Stimulated activated CD4-positive, alpha-beta T cell treated with anti-CD3 and anti-CD28 coated beads, Interleukin-12 subunit alpha, Interleukin-12 subunit beta, amount 100 ng/mL, for 48 hours (primary cell): ENCODE measurements around the gene CHURC1.

Experiments
- DNase-seq, 3 donors: peaks; one replicate each; pipeline ENCODE4 v3.0.0-alpha.2; 2020; ENCODE audit warnings: low read depth in 2 of 3, low spot score in 1 of 3

Gene CHURC1

GRCh38 chr14:64914237-64915028 lies at the start of gene CHURC1:
Gene CHURC1 (plus strand): TSS chr14:64914455. CDS start chr14:64914496, 41 bp downstream.
- peak; percentile 92 to 98 (median 96) for DNase-seq

- no peak for DNase-seq
Observed at GRCh38 chr14:64865109-64865508, 49.1 kb upstream of the CHURC1 start.

DNA sequence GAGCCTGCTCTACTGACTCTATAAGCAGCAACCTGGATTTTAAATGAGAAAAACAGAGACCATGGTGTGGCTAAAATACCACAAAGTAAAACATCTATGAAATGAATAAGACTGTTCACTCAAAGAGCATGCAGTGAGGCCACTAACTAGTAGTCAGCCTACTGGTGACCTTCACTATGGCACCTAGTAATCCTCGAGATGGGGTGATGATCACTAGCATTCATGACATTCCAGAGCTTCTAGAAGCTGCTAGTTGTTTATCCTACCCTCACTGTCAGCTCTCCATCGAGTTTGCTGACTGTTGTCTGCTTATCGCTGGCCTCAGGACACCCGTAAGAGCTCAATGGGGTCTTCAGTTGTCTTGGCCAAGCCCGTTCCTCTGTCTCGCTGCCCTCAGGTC lies 48.3 kb upstream of the CHURC1 start:
- DNase-seq, result no peak

- DNase-seq, result no peak
Observed at GRCh38 chr14:64867182-64867581, 47.1 kb upstream of the CHURC1 start.

DNA sequence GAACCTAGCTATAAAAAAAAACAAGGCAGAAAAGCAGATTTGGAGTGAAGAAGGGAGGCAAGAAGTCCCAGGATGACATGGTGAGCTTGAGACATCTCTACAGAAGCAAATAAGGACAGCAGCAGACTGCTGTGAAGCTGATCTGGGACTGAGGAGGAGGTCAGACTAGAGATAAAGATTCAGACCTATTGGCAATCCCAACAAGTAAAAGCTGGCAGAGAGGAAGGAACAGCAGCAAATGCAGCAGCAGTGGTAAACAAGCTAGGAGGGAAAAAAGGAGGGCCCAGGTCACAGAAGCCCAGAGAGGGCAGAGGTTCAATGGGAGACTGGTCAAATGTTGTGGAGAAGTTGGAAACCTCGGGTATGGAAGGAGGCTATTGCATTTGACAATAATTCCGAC lies 45.9 kb upstream of the CHURC1 start:
- DNase-seq, result no peak

- no peak for DNase-seq
Observed at GRCh38 chr14:64868841-64869240, 45.4 kb upstream of the CHURC1 start.

DNA sequence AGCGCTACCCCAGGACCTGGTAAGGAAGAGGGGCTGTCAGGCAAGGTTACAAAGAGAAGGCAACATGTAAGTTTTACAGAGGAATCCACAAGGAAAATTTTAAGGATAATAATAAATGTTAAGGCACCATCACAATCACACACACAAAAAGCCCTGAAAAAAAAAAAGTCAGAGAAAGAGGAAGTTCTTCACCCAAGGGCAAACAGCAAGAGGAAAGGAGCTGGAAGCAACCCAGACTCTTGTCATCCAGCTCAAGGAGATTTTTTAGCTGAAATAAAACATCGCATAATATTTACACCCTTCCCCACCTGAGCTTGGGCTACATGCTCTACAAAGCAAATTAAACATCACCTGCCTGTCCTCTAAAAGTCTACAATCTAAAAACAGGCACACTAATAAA lies 44.1 kb upstream of the CHURC1 start:
- no peak for DNase-seq

DNA sequence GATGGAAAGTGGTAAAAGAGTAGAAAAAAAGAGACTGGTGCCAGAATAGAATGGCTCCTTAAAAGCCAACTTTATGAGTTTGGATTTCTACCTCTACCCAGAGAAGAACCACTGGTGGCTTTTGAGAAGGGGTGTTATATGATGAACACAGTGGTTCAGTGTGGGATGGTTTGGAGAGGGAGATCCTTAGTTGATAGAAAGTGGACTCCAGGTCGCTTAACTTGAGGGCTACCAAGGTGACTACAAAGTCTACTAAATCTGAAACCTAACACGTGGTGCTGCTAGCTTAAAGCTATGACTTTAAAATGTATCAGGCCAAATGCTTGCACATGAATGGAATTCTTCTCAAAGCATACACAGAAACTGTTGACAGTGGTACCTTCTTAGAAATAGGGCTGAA lies 42.9 kb upstream of the CHURC1 start:
- DNase-seq, result no peak

- DNase-seq, result no peak
Observed at GRCh38 chr14:64873506-64874219, 40.6 kb upstream of the CHURC1 start.

DNA sequence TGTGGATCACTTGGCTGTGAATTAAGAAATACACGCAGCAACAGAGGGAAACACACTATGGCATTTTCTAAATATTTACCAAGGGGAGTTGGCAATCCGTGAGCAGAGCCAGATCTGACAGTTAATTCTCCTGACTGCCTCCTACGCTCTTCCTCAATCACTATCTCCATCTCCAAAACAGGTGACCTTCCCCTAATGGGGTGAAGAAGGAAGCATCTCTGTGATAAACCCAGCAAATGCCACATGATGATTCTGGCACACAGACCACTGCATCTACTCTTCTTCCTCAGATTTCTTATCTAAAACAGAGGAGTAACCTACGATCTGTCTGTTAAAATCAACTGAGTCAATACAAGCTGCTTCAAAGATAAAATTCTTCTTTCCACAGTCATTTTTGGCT lies 38.9 kb upstream of the CHURC1 start:
- DNase-seq, result no peak

DNA sequence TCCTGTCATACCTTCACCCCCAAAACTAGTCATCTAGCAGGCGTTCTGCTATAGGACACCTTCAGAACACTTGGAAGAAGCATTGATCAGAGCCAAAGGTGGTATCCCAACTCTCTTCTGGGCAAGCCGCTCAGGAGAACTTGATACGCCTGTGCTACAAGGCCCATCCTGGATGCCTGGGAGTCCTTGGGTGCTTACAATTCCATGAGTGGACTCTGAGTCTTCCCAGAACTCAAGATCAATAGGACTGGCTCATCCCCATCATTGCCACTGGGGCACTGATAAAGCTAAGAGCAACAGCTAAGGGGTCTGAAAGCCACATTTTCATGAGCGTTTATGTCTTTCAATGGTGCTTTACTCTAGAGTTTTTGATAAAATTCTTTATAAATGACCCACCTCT lies 36.4 kb upstream of the CHURC1 start:
- no peak for DNase-seq

- DNase-seq, result no peak
Observed at GRCh38 chr14:64878837-64879634, 35.2 kb upstream of the CHURC1 start.

GRCh38 chr14:64879635-64880220 lies 34.5 kb upstream of the CHURC1 start, which contains the start of gene SPTB:
Gene SPTB (minus strand): TSS chr14:64879907. CDS start chr14:64823094, 56,813 bp downstream.
- peak in 2 of 3 donors; percentile 25 to 44 for DNase-seq

- DNase-seq, result peak in 2 of 3 donors; percentile 43 to 57
Observed at GRCh38 chr14:64880221-64881121, 33.8 kb upstream of the CHURC1 start.

GRCh38 chr14:64885559-64885958 lies 28.7 kb upstream of the CHURC1 start:
- no peak for DNase-seq

GRCh38 chr14:64889352-64889751 lies 24.9 kb upstream of the CHURC1 start:
- DNase-seq, result no peak

DNA sequence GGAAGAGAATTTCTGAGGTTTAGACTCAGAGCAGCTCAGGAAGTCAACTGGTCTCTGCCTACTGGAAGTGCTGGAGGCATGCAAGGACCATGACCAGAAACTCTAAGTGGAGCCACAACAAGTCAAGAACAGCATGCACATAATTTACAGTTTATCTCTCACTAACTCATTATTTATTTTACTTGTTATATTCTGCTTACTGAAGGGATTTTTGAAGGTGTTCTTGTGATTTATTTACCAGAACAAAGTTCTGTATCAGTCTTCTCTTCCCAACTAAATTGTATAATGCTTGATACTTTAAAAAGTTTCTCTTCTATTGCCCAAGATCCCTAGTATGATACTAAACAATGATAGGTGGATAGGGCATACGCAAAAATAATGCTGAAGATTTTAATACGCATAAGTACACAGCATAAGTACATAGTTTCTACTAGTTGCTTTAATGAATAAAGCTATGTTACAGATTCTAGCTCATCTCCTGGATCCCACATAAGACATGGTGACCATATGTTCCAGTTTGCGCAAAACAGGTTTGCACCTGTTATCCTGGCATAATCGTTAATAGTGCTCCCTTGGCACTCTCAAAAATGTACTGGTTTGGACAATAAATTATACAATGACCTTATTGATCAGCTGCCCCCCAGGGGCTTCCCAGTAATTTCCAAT lies 22.9 kb upstream of the CHURC1 start:
- no peak for DNase-seq

DNA sequence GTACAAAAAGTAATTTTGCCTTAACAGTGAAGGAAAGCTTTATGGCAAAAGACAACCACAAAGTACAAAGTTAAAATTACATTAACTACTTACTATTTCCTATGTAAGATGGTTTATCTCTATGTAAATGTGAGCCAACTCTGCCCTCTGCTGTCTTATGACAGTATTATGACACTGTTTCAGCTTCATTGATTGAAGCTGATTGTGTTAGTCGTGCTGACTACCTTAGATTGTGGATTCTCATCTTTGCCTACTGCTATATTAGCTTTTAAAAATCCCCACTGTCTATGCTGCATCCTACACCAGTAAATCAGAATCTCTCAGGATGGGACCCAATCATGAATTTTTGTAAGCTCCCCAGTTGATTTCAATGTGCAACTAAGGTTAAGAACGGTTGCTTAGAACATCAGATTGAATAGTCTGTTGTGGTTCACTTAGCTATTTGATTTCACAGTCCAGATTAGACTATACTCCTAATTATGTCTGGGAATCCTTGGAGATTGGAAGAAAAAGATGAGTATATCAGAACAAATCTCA lies 22.3 kb upstream of the CHURC1 start:
- DNase-seq, result peak in 1 of 3 donors; percentile 31

DNA sequence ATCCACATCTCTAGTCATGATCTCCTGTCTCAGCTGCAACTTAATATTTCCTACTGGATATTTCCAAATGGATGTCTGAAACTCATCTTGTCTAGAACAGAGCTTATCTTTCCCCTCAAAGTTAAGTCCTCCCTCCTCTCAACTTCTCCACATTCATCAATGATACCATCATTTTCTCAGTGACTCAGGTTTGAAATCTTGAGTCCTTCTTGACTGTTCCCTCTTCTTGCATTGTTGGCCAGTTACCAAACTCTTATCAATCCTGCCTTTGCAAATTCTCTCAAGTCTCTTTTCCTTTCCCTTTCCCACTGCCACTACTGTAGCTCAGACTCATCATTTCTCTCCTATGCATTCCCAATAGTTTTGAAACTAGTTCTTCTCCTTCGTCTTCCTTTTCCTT lies 14.3 kb upstream of the CHURC1 start:
- no peak for DNase-seq
